G401.6 (cell line): ENCODE measurements around the gene IL15.
"Not testable (repeated sequence)": the region's sequence is repeated elsewhere in the genome, so short reads cannot be mapped to it uniquely, and the experiment has no call there.

Source experiments
- FAIRE-seq: peaks from 2 replicates; lab custom pipeline; 2012; peaks lifted over from hg19 to GRCh38; lab: Jason Lieb, UNC

IL15 gene

DNA sequence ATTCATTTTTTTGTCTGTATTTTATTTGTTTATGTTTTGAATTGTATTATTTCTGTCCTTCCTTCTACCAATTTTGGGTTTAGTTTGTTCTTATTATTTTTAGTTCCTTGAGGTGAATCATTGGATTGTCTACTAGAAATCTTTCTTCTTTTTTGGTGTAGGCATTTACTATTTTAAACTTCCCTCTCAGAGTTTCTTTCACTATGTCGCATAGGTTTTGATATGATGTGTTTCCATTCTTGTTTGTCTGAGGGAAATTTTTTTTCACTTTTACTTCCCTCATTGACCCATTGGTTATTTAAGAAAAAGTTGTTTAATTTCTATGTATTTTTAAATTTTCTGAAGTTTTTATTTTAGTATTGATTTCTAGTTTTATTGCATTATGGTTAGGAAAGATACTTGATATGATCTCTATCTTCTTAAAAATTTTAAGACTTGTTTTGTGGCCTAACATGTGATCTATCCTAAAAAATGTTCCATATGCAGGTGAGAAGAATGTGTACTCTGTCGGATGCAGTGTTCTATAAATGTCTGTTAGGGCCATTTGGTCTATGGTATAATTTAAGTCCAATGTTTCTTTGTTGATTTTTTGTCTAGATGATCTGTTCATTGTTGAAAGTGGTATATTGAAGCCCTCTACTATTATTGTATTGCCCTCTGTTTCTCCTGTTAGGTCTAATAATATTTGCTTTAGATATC, 68.8 kb downstream of the IL15 start:
- no peak for FAIRE-seq

DNA sequence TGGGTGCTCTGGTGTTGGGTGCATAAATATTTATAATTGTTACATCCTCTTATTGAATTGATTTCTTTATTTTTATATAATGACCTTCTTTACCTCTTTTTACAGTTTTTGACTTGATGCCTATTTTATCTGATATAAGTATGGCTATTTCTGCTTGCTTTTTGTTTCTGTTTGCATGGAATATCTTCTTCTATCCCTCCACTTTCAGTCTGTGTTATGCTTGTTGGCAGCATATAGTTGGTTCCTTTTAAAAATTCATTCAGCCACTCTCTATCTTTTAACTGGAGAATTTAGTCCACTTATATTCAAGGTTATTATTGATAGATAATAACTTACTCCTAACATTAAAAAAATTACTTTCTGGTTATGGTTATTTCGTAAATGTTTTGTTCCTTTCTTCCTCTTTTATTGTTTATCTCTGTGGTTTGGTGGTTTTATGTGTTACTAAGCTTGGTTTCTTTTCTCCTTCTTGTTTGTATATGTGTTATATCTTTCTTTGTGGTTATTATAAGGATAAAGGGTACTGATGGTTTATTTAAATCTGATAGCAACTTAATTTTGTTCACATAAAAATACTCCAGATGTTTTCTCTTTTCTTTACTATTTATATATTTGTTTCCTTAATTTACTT, 69.5 kb downstream of the IL15 start:
- FAIRE-seq, result no peak

DNA sequence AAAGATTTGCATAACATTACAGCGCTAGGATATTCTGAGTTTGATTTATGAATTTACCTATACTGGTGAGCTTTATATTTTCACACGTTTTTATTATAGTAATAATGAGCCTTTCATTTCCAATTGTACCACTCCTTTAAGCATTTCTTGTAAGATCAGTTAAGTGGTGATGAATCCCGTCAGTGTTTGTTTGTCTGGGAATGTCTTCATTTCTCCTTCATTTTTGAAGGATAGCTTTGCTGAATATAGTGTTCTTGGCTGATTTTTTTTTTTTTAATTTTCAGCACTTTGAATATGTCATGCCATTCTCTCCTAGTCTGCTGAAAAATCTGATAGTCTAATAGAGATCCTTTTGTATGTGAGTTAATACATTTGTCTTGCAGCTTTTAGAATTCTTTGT, 70.1 kb downstream of the IL15 start:
- no peak for FAIRE-seq

DNA sequence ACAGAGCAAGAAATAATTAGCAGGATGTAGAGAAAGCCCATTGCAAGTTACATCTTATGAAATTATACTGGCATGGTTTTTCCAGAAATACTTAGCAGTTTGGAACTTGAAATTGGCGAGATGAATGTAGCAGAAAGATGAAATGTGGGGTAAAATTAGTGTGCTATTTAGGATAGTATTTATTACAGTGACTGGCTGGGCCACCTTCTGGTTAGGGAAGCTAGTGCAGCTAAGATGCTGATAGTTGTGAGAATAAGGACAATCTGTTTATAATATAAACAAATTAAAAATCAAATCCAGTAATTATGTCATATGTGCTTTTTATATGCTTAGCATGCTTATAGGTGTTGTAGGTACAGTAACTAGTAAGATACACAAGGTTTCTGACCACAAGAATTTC, 74.8 kb downstream of the IL15 start:
- peak; percentile 55 for FAIRE-seq

DNA sequence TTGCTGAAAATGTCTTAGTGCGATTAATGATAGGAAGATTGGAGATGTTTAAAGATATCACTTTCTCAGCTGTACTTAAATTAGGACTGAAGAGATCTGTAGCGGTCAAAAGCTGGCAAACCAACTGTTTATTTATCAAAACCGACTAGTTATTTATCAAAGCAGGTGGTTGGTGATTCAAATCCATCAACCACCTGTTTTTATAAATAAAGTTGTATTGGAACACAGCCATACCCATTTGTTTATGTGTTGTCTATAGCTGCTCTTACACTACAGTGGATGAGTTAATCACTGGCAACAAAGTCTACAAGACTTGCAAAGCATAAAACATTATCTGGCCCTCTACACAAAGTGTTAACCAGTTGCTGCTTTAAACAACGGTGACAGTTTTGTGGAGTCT, 76.8 kb downstream of the IL15 start:
- no peak for FAIRE-seq

DNA sequence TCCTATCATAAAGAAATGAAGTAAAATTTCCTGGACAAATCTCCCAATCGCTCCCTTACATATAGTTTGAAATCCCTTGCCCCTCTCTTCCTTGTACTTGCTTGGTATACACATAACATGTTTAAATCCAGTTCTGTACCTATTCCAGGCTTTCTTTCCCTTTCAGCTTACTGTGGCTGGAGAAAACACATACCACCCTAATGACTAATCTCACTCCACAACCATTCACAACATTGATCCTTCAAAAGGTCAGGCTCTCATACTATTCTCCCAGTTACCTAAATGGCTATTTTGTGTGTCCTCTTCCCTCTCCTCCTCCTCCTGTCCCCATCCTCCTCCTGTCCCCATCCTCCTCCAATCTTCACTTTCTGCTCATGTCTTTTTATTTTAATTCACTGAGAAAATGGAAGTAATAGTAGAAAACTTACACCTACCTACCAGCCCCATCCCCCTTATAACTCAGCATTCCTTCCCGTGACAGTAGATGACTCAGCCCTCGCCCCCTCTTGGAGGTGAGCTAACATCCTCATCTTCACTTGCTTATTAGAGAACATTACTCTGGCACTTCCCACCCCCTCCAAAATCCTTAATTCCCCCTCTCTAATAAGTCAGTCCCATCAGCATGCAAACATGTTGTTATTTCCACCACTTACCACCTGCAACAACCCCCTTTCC, 77.5 kb downstream of the IL15 start:
- FAIRE-seq, result no peak

DNA sequence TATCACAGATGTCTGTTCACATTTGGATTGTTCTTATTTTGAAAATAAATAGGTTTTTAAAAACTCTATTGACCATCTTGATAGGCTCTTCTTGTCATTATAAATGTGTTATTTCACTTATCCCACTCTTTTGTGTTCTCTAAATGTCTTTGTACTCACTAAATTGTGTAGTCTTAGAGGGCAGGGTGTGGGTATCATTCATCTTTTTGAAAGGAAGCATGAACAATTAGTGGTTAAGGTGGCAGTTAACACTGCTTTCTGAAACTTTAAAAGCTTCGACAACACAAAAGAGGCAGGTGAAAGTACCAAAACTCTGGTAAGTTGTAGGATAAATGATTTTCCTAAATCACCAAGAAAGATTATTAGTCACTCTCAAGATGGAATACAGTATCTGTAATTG, 83.2 kb downstream of the IL15 start:
- no peak for FAIRE-seq

DNA sequence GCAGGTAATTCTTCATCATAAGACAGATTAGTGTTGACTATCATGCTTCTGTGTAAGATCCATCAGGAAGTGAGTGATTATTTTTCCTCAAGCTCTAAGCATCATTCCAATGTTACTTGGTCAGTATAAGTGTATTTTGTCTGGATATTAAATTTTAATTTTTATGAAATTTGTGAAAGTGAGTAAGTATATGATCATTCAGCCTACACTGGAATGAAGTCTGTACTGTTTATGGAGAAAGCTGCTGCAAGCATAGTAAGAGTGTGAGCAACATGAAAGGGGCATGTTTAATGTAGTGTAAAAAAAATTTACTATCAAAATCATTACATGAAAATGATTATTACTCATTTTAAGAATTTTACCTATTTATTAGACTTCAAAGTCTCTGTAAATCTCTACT, 84.8 kb downstream of the IL15 start:
- no peak for FAIRE-seq

DNA sequence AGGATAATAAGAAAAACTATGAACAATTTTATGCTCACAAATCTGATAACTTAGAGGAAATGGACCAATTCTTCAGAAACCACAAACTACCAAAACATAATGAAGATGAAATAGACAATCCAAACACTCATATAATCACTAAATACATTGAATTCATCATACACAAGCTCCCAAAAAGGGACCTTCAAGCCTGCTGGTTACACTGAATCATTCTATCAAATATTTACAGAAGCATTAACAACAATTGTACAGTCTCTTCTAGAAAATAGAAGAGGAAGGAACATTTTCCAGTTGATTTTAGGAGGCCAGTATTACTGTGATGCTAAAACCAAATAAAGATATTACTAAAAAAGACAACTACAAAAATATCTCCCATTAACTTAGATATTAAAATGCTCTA, 88.3 kb downstream of the IL15 start:
- FAIRE-seq, result no peak

DNA sequence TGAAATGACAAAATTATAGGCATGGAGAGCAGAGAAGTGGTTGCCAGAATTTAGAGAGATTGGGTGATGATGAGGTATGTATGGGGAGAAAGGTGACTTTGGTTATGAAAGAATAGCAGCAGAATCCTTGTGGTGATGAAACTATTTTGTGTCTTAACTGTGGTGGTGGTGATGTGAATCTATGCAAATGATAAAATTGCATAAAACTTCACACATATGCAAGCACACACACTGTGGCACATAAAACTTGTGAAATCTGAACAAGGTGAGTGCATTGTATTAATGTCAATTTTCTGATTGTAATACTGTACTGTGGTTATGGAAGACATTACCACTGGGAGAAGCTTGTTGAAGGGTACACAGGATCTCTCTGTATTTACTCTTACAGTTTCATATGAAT, 91.0 kb downstream of the IL15 start:
- FAIRE-seq, result no peak

DNA sequence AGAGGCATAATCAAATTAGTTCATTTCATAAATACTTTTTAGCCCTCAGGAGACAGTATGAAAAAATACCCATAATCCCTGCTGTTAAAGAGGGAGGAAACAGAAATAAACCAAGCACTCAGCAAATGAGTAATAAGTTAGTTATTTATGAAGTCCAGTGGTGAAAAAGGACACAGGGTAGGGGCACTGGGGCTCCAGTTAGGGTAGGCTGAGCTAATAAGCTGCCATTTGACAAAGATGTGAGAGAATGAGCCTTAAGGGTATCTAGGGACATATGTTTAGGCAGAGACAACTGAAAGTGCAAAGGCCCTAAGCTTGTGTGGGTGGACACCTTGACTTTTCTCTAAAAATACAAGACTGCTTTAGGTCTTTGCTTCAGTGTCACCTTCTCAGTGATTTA, 94.4 kb downstream of the IL15 start:
- FAIRE-seq, result no peak

DNA sequence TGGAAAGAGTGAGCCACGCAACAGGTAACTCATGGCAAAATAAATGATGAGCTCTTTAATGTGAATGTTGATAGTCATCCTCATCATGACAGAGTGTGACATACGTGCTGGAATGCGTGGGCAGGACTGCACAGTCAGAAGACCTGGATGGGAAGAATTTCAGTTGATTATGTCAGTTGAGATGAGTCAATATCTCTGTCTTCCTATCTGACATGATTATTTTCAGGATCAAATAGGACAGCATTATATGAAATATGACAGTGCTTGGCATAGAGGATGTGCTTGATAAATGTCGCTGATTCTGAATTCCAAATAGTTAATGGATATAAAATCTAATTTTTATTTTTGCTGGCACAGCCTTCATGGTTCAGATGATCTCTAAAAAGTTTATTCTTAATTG, 95.1 kb downstream of the IL15 start:
- no peak for FAIRE-seq

DNA sequence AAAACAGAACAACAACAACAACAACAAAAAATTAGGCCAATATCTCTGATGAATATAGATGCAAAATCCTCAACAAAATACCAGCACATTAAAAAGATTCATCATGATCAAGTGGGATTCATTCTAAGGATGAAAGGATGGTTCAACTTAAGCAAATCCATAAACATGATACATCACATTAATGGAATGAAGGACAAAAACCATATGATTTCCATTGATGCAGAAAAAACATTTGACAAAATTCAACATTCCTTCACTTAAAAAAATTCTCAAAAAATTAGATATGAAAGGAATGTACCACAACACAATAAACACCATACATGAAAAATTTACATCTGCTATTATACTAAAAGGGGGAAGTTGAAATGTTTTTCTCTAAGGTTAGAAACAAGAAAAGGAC, 103.3 kb downstream of the IL15 start:
- FAIRE-seq, result no peak

DNA sequence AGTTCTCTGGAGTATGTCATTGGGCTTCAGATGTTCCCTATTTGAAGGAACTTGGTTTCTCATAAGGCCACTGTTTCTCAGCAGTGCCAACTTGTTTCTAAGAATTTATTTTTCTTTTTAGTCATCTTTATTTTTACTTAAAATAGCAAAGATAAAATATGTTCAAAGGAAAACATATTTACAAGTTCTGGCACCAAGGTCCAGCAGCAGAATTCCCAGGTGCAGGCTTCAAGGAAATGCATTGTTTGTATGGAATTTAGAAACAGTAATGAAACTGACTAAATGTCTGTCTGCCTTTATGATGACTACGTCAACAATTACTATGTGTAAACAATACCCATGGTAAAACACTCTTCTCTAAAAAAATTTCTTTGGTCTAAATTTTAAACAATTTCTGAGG, 109.6 kb downstream of the IL15 start:
- FAIRE-seq, result no peak

DNA sequence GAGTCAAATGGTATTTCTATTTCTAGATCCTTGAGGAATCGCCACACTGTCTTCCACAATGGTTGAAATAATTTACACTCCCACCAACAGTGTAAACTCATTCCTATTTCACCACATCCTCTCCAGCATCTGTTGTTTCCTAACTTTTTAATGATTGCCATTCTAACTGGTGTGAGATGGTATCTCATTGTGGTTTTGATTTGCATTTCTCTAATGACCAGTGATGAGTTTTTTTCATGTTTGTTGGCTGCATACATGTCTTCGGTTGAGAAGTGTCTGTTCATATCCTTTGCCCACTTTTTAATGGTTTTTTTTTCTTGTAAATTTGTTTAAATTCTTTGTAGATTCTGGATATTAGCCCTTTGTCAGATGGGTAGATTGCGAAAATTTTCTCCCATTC, 115.4 kb downstream of the IL15 start:
- not testable (repeated sequence) for FAIRE-seq

DNA sequence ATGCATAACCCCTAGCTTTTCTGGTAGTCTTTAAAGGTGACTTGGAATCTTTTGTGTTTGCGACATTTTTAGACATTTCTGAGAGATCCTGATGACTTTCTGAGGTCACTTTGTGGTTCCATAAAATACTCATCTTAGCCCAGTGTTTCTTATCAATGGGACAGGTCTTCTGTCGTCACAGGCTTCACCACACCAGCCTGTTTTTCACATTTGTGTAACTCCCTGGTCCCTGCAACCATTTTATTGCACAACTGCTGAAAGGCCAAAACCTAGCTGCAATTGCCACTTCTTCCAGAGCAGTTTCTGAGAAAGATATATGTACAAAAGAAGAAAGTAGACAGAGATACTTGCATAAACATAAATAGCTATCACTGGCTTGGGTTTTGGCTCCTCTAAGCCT, 120.9 kb downstream of the IL15 start:
- no peak for FAIRE-seq

DNA sequence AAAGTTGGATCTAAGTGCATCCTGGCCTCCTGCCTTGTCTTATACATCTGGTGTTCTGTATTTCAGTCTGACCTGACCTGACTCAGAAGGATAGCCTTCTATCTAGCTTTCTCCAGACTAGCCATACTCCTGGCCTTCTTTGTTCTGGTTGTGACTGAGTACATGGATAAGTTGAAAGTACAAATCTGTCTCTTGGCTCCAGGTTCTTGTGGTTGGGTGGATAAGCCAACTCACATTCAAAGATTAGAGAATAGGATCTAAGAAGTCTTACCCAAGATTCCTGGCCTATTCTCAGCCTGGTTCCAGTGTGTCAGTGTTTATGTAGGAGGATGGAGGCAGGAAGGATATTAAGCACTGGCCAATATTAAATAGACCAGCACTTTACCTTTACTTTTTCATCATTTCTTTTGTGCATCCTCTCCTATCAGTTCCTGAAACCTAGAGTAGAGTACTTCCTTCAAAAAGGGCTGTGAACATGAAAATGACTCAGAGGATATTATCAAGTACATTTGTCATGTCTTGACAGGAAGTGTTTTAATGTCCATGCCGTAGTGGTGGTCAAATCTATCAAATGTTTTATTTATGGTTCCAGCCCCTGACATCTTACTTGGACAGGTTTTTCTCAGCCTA, 123.5 kb downstream of the IL15 start:
- FAIRE-seq, result no peak

DNA sequence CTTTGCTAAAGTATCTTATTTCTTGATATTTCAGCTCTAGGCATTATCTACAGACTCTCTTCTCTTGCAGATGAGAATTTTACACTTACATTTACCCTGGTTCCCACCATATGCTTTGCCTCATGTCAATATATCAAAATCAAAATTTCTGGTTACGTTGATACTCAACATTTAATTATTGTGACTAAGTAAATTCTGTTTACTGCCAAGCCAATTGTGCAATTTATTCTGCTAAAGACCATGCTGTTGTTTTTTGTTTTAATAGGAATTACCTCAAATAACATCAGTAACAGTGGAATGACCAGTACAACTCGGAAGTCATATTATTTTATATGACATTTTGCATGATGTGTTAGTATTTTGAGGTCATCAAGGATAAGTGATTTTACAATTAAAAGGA, 125.5 kb downstream of the IL15 start:
- no peak for FAIRE-seq

DNA sequence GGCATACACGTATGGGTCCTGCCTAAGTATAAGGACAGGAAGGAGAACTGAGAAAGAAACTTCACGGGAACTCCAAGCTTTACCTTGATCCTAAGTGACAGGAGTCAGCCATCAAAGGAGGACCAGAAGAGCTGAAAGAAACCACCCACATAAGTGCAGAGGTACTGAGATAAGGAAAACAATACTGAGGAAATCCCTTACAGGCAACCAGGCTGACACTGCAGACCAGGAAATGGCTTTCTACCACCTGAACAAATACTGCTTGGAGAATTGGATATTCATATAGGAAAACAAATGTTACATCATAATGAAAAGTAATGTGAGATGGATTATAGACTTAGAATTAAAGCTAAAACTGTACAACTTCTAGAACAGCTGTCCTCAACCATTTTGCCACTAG, 127.0 kb downstream of the IL15 start:
- FAIRE-seq, result no peak

DNA sequence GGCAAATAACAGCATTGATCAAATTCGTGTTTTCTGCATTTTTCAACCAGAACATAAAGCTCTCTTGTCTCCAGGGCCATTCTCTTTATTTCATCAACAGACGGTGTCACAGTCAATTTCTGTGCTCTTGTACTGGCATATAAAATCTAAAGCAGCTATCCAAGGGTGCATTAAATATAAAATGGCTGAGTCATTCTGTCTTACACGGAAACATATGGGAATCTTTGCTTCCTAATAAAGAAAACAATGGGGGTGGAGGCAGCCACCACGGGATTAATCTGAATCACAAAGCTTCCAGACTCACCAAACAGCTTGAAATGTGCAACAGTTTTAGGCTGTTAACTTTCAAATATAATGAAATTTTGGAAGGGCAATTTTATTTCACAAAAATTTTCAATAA, 132.6 kb downstream of the IL15 start:
- no peak for FAIRE-seq

DNA sequence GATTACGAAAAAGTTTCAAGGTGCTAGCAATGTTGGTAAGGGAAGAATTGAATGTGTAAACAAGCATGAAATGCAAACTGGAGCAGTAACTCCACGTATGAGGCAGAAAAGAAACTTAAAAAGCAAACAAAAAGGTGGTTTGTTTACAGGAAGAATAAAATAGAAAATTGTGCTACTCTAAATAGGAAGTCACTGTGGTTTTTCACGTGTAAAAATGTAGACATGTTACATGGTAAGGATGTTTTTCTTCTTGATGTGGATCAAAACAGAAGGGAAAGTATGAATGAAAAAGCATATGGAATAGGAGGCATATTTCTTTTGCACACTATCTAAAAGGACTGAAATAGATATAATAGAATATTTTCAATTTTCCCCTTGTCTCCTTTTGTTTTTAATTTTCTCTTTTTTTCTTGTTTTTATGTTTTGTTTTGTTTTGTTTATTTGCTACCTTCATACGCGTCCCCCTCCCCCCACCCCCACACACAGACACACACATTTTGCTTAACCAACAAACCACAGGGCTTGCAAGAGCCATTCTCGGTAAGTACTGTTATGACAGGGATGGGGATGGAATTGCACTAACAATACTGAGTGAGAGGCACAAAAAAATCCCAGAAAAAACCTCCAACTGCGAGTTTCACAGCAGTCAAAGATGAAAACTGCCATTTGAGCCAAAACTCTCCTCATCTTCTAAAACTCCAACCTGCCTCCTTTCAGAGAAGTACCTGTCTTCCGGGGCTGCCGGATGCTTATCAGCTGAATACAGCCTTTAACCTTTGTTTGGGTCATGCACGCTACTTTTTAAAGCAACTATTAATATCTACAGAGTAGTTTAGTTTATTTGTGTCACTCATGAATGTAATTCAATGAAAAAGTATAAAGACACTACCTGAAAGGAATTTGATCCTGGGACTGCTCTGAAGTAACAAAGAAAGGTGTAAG, 135.8 kb downstream of the IL15 start:
- no peak for FAIRE-seq

DNA sequence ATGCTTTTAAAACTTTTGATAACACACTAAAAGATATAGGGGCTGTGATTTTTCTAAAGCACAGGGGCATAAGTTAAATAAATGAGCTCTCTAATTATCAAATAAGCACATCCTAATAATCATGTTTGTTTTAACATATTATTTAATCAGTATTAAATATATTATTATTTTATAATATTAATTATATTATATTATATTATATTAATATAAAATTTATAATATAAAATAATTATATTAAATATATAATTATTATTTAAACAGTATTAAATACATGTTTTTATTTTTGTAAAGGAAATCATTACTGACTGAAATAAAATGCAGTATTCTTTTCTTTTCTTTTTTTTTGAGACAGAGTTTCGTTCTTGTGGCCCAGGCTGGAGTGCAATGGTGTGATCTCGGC, 136.5 kb downstream of the IL15 start:
- peak; percentile 97 for FAIRE-seq
